CD4-positive, alpha-beta T cell treated with Interleukin-4 for 1 hour (primary cell): ENCODE measurements around the gene UQCRFS1.
"Not testable (repeated sequence)": the region's sequence is repeated elsewhere in the genome, so short reads cannot be mapped to it uniquely, and the experiment has no call there.

Experiments
- DNase-seq, 2 donors: peaks; one replicate each; pipeline ENCODE4 v3.0.0-alpha.2; 2020 to 2022

UQCRFS1 gene

DNA sequence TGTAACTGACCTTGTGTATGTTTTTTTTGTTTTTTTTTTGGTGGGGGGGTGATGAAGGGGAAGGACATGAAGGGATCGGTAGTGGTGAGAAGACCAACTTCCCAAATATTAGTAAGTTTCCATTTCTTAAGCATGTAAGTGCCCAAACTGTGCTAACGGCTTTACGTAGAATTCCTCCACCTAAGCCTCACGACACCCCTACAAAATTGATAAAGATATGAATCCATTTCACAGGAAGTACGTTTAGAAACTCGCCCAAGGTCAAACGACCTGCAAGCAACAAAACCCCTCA, 649 bp downstream of the UQCRFS1 start:
- DNase-seq, result no peak

DNA sequence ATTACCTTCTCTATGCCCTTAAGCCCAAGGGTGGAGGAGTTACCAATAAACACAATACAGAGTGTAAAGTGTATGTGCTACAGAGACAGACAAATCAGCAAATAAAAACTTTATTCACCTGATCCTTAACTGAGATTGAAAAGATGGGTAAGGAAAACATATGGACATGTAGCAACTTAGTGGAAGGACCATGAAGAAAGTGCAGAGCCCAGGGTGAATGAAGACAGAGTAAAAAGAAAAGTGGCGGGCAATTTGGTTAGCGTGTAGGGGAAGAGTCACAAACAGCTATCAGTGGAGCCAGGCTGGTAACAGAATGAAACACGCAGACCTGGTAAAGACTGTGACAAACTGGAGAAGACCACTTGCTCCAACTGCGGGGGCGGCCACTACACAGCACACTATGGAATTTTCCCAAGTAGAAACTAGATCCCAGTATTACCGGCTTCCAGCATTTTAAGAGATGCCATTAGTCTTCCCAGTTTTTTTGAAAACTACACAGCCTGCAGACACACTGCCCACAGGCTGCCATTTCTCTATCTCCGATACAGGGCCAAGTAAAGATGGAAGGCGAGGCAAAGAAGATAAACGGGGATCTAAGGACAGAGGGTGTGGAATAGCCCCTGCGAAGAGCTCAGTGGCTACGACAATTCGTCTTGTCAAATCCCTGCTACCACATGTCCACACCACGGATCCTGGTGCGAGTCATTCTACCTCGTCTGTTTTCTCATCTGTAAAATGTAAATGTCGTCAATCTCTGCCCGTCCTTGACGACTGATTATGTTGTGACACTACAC, 1.2 kb downstream of the UQCRFS1 start:
- peak in 1 of 2 donors; percentile 15 for DNase-seq

DNA sequence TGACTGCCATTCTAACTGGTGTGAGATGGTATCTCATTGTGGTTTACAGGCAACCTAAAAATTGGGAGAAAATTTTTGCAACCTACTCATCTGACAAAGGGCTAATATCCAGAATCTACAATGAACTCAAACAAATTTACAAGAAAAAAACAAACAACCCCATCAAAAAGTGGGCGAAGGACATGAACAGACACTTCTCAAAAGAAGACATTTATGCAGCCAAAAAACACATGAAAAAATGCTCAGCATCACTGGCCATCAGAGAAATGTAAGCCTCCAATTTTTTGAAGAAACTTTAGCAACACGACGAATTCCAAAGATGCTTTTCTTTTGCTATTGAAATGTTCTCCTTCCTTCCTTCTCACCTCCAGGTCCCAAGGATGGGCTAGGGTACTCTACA, 1.9 kb downstream of the UQCRFS1 start:
- DNase-seq, result not testable (repeated sequence)

DNA sequence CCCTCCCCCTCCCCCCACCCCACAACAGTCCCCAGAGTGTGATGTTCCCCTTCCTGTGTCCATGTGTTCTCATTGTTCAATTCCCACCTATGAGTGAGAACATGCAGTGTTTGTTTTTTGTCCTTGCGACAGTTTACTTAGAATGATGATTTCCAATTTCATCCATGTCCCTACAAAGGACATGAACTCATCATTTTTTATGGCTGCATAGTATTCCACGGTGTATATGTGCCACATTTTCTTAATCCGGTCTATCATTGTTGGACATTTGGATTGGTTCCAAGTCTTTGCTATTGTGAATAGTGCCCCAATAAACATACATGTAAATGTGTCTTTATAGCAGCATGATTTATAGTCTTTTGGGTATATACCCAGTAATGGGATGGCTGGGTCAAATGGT, 2.4 kb downstream of the UQCRFS1 start:
- not testable (repeated sequence) for DNase-seq

DNA sequence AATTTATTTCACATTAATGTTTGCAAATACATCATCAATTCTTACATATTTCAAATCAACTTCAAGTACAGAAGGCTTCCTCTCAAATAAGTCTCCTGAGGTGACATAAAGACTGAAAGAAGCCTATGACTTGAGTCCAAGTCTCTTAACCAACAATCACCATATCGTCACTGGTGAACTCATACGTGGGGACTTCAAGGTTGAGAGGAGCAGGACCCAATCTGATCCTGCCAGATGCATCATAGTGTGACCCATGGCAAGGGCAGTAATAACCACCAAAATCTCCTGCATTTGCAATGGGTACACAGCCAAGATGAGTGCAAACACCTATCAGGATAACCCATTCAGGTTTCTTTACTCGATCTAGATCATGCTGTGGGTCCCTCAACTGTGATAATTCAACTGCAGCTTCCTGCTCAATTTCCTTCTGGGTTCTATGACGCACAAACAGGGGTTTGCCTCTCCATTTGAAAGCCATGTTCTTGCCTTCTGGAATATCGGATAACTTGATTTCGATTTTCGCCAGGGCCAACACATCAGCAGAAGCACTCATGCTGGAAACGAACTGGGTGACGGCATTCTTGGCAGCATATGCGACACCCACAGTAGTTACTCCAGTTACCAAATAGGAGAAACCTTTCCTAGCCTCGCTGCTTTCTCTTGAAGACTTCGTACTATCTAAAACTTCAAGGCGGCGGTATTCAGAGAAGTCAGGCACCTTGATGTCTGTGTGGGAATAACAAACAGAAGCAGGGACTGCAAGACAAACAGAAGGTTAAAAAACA, 5.4 kb downstream of the UQCRFS1 start:
- not testable (repeated sequence) for DNase-seq

DNA sequence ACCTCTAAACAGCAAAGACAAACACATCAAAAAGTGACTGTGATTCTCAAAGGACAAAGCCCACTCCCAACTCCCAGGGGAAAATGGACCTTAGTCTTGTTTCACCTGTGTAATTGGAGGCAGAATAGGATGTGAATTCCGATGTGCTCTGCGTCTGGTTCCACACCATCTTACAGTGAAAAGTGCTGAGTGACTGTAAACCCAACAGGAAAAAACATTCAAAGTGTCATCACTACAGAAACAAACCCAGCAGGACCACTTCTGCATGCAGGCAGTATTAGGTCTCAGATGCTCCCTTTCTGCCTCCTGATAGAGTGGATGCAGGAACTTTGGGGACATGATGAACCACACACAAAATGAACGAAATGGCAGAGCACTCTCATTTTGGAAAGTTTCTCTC, 6.5 kb downstream of the UQCRFS1 start:
- no peak for DNase-seq

DNA sequence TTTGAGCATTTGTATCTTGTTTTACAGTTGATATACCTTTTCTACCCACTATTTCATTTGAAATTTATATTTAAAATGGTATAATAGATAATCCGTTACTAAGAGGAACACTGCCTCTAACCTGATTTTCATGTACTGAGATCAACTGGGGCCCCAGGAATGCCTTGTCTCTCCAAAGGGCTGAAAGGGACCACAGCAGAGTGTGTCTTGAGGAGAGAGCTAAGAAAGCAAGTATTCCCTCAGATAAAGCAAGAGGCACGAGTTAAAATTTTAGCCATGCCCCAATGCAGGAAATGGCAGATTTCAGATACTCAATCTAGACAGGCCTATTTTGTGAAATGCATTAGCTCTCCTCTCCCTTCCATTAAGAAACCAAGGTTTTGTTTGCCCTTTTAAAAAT, 10.7 kb downstream of the UQCRFS1 start:
- no peak for DNase-seq

DNA sequence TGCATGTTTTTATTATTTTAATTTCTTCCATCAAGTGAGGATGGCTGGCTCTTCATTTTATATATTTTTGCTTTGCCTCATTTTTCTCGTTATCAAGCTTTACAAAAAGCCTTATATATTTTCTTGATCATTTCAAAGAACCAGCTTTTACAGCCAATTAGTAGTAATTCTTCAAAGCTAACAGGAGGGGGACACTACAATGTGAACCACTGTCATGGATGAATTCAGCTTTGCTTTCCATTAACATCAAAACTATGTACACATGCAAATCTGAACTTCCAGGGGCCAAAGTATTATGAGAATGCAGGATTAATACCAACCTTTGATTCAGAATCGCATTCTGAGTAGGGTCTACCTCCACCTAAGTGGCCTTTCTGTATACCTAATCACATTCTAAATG, 11.1 kb downstream of the UQCRFS1 start:
- no peak for DNase-seq

DNA sequence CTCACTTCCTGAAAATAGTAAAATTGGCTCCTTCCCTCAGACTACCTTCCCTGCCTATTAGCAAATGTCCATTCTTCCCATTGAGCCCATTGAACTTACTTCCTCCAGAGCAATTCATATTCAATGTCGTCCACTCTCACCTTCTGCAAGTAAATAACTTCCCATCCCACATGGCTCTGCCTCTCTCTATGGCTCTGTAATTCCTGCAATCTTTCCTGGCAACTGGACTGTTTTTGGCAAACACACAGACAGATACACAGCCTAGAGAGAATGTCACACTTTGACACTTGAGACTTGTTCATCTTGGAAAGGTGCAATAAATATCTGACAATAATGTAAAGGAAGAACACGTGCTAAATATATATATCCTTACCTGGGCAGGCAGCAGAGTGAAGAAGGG, 18.3 kb downstream of the UQCRFS1 start:
- no peak for DNase-seq

DNA sequence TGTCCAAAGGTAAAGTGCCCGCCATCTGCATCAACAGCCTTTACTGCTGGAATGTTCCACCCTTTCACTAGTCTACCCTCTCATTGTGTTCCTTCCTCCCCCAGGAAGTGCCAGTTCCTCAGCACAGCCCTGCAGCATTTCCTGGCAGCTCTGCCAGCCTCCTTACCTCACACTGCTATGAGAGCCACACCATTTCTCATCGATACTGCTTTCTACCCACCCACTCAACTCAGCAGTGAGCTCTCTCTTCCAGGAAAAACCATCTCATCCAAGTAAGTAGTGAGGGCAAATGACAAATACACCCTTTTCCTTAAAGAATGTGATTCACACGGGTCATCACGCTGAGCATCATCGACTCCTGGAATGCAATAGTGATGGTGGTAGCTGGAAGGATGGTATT, 19.8 kb downstream of the UQCRFS1 start:
- DNase-seq, result no peak

DNA sequence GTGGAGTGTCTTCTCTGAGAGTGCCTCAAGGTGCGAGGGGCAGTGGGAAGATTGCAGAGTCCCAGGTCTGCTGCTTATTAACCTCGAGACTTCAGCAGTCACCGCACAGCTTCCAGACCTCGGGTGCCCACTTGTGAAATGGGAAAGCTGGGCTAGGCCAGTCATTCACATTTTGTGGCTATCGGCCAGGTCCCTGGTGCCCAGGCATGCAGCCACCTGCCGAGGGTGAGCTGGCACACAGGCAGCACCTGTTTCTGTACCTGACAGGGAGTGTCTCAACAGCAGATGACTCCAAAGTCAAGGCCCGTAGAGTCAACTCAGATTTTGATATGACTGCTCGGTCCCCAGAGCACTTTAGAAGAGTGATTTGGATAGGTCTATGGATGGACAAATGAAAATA, 21.9 kb downstream of the UQCRFS1 start:
- no peak for DNase-seq

DNA sequence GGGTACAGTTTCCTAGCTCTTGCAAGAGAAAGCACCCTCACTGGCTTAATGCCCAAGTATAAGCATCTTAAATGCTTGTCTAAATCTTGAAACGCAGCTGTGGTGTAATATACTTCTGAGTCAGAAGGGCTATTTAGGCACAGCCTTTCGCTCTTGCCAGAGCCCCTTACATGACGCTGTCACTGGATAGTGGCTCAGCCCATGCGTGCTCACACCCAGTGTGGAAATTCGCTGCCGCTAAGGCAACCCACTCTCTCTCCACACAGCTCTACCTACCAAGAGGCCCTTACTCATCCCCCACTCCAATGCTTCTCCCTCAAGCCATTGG, 24.0 kb downstream of the UQCRFS1 start:
- no peak for DNase-seq

DNA sequence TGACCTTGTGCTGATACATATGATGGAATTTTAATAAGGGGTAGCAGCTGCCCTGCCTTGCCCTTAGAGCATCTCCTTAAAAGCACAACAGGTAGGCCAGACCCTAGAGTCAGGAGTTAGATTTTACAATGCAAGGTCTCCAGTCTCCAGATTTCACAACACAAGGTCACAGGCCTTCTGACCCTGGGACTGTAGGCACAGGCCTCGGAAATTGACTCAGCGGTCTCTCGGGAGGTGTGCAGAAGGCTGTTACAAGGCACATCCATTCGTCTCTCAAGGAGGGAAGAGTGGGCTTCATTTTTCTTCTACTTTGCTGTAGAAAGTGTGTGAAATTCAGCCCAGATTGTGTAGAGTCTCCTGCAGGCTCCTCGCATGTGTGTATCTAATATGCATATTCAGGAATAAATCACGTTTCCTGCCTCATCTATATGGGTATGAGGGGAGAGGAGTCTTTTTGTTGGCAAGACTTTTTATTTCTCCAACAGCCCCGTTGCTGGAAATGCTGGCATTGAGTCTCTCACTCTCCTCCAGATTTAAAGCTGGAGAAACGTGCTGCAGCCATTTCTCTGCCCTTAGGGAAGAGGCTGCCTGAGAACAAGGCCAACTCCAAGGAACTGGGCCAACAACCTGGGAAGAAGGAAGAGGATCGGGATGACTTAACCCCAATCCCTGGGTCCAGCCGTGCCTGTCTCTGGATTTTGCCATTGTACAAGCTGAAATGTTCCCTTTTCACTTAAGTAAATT, 24.5 kb downstream of the UQCRFS1 start:
- no peak for DNase-seq

DNA sequence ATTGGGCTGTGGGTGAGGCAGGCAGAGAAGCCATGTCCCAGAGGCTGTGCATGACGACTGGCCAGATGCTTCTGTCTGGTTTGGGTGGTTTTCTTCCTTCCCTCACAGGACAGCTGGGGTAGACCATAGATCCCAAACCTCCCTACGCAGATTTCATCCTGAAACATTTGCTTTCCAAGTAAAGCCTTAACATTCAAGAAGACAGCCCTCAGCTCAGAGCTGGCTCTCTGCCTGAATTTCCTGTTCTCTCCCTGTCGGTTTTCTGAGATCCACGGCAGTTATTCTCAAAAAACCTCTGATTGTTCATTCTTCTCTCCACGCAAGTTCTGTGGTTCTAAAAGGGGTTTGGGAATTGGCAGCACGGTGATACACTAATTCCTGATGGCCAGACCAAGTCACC, 25.3 kb downstream of the UQCRFS1 start:
- no peak for DNase-seq

DNA sequence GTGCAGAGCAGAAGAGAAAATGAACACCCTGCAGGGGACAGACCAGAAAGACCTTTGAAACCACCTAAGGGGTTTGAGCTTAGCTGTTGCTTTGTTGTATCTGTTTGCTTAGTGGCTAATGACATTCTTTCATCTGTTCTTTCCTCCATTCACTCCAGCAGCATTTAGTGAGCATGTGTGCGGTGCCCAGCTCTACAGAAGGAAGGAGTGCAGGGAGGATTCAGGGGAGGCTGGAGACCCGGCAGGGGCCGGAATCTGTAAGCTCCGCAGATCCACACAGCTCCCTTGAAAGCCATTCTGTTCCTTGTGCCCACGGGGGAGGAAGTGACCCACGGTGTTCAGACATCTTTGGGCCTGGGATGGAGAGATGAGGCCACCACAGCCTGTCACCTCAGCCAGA, 27.5 kb downstream of the UQCRFS1 start:
- DNase-seq, result no peak

DNA sequence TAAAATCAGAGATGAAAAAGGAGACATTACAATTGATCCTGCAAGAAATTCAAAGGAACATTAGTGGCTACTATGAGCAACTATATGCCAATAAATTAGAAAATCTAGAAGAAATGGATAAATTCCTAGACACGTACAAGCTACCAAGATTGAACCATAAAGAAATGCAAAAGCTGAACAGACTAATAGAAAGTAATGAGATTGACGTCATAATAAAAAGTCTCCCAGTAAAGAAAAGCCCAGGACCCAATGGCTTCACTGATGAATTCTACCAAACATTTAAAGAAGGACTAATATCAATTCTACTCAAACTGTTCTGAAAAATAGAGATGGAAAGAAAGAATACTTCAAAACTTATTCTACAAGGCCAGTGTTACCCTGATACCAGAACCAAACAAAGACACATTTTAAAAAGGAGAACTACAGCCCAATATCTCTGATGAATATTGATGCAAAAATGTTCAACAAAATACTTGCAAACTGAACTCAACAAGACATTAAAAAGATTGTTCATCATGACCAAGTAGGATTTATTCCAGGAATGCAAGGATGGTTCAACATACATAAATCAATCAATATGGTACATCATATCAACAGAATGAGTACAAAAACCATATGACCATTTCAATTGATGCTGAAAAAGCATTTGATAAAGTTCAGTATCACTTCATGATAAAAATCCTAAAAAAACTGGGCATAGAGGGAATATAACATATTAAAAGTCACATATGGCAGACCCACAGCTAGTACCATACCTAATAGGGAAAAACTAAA, 35.8 kb downstream of the UQCRFS1 start:
- DNase-seq, result no peak

DNA sequence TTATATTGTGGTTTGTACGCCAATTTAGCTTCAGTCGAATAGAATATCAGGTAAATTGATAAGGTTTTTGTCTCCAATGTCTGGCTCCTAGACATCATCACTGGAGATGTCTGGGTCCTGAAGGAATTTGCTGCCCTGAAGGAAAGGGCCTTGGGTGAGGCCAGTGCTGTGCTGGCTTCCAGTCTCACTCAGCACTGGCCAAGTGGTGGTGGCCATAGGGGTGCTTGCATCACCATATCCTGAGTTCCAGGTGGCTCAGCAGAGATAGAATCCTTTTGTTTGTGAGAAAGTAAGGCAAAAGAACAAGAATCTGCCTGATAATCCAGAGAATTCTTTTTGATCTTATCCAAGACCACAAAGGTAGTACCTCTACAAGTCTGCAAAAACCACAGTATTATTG, 39.1 kb downstream of the UQCRFS1 start:
- no peak for DNase-seq

DNA sequence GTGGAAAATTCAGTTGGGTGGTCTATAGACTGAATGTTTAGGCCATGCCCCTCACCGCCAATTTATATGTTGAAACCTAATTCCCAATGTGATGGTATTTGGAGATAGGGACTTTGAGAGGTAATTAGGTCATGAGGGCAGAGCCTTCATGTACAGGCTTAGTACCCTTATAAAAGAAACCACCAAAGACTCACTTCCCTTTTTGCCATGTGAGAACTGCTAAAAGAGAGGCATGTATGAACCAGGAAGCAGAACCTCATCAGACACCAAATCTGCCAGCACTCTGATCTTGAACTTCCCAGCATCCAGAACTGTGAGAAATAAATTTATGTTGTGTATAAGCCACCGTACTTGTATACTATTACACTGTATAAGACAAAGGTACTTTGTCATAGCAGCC, 40.6 kb downstream of the UQCRFS1 start:
- DNase-seq, result no peak

DNA sequence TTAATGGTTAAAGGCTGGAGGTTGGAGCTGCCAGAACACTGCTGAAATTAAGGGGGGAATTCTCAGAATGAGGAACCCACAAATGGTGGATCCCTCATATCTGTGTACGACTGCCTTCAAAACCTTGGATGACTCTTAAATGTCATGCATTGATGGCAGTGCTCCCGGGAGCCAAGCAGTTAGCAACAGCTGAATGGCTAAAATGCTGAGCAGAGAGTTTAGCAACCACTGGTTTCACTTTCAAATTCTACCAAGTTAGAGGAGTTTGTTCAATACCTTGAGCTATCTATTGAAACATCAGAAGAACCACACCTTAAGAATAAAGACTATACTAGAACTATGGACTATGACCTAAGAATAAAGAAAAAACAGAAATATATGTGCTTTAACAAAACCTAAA, 41.4 kb downstream of the UQCRFS1 start:
- no peak for DNase-seq

DNA sequence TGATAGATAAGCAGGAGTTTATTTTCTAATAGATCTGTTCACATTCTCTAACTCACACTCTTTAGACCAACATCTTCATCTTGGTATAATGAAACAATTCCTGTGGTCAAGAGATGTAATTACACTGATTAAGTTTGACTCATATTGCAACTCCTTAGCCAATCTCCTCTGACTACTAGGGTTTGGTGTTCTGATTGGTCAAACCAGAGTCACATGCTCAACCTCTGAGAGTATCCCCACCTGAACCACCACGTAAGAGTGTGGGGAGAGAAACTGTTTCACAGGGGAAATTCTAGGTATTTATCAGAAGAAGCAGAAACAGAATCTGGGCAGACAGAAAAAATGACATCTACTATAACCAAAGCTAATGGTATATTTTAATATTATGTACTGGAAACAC, 42.4 kb downstream of the UQCRFS1 start:
- DNase-seq, result no peak

DNA sequence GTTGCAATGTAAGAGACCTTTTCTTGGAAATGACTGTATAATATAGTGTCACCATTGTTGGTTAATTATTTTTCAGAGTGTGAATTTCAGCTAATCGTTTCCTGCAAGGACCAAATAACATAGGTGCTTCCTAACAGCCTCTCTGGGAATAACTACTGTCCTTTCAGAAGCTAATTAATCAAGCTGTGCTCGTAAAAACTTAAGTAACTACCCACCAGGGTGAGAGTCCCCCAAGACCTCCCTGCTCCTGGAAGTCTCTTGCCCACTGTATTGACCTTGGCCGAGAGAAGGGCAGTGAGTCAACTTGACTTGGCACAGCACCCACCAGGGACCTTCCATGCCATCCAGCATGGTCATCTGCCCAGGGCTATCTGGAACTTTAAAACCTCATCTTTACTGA, 50.3 kb downstream of the UQCRFS1 start:
- no peak for DNase-seq

DNA sequence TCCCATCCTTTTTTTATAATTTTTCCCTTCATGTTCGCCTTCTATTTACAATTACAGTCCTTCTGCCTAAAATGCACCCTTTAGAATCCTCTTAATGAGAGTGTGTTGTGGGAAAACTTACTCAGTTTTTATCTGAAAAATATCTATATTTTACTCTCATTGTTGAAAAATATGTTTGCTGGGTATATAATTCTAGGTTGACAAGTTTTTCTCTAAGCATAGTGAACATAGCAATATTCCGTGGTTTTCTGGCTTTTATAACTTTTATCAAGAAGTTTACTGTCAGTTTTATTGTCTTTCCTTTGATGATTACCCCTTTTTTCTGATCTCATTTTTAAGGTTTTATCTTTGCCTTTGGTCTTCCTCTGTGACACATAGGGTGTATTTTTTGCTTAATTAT, 57.3 kb downstream of the UQCRFS1 start:
- no peak for DNase-seq
